ENCODE measurements around the gene MCTP1. TPM values are rescaled to one million over a fixed set of nuclear protein-coding genes. Genes with fewer than 3 reads are reported as not detected.

Gene MCTP1
- polyA plus RNA-seq, 1 donor from 2014 or later = 1.9 TPM

DNA sequence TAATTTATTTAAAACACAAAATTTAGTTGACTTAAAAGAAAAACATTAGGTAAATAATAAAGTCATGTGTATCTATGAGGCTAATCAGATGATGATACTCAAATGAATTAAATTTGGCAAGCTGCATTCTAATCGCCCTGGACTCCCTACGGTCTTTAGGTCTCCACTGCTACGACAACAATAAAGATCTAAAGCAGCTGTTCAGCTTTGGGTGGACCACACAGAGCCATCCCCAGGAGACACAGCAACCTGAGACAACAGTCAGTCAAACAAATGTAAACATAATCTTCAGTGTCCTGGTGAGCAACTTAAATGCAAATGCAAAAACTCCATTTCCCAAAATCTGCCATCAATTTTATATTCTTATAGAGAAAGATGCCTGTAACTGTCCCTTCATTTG lies 65.5 kb downstream of the MCTP1 start:
- Histone ChIP-seq H3K27ac (ENCODE audit: low read length) (no peak overlapping the region), H3K9ac (ENCODE audit: low read length) (no peak overlapping the region), H3K4me2 (ENCODE audit: low read length) (no peak overlapping the region), H2AFZ (ENCODE audit: low read depth, low read length) (no peak overlapping the region), H4K20me1 (ENCODE audit: insufficient read depth) (no peaks in the 10 kb centered on the region), H3K79me2 (replicated peaks; ENCODE audit: insufficient read depth, low read length) (no peaks in the 10 kb centered on the region), H3K9me3 (ENCODE audit: low read length) (no peaks in the 10 kb centered on the region), H3F3A (ENCODE audit: insufficient read depth, low read length, poor library complexity, severe bottlenecking) (peaks cover 3% of the 10 kb centered on the region), H3K36me3 (ENCODE audit: insufficient read depth, low read length) (no peaks in the 10 kb centered on the region), H3K9me2 (ENCODE audit: insufficient read depth, low read length) (no peaks in the 10 kb centered on the region), H3K4me3 (ENCODE audit: low read length) (no peak overlapping the region), H3K27me3 (ENCODE audit: insufficient read depth, low read depth, low read length) (no peaks in the 10 kb centered on the region)
- no peak for TF ChIP-seq RAD21 (conservative IDR thresholded peaks at IDR 0.05)
- TF ChIP-seq, protein P1, sequence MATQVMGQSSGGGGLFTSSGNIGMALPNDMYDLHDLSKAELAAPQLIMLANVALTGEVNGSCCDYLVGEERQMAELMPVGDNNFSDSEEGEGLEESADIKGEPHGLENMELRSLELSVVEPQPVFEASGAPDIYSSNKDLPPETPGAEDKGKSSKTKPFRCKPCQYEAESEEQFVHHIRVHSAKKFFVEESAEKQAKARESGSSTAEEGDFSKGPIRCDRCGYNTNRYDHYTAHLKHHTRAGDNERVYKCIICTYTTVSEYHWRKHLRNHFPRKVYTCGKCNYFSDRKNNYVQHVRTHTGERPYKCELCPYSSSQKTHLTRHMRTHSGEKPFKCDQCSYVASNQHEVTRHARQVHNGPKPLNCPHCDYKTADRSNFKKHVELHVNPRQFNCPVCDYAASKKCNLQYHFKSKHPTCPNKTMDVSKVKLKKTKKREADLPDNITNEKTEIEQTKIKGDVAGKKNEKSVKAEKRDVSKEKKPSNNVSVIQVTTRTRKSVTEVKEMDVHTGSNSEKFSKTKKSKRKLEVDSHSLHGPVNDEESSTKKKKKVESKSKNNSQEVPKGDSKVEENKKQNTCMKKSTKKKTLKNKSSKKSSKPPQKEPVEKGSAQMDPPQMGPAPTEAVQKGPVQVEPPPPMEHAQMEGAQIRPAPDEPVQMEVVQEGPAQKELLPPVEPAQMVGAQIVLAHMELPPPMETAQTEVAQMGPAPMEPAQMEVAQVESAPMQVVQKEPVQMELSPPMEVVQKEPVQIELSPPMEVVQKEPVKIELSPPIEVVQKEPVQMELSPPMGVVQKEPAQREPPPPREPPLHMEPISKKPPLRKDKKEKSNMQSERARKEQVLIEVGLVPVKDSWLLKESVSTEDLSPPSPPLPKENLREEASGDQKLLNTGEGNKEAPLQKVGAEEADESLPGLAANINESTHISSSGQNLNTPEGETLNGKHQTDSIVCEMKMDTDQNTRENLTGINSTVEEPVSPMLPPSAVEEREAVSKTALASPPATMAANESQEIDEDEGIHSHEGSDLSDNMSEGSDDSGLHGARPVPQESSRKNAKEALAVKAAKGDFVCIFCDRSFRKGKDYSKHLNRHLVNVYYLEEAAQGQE (IDR thresholded peaks at IDR 0.05; ENCODE audit: borderline replicate concordance) = no peak
- TF ChIP-seq TAF1 (IDR thresholded peaks at IDR 0.05; ENCODE audit: low read depth) = no peak
- TF ChIP-seq SMC3 (conservative IDR thresholded peaks at IDR 0.05; ENCODE audit: poor library complexity) = no peak
- no peak for TF ChIP-seq MXI1 (conservative IDR thresholded peaks at IDR 0.05; ENCODE audit: poor library complexity, severe bottlenecking)
- TF ChIP-seq EP300 (conservative IDR thresholded peaks at IDR 0.05; ENCODE audit: poor library complexity, severe bottlenecking) = no peak
- TF ChIP-seq, protein P2, sequence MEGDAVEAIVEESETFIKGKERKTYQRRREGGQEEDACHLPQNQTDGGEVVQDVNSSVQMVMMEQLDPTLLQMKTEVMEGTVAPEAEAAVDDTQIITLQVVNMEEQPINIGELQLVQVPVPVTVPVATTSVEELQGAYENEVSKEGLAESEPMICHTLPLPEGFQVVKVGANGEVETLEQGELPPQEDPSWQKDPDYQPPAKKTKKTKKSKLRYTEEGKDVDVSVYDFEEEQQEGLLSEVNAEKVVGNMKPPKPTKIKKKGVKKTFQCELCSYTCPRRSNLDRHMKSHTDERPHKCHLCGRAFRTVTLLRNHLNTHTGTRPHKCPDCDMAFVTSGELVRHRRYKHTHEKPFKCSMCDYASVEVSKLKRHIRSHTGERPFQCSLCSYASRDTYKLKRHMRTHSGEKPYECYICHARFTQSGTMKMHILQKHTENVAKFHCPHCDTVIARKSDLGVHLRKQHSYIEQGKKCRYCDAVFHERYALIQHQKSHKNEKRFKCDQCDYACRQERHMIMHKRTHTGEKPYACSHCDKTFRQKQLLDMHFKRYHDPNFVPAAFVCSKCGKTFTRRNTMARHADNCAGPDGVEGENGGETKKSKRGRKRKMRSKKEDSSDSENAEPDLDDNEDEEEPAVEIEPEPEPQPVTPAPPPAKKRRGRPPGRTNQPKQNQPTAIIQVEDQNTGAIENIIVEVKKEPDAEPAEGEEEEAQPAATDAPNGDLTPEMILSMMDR (IDR thresholded peaks at IDR 0.05; ENCODE audit: poor library complexity, severe bottlenecking) = no peak
- no peak for TF ChIP-seq POLR2AphosphoS5 (IDR thresholded peaks at IDR 0.05)
- no peak for TF ChIP-seq EZH2 (IDR thresholded peaks at IDR 0.05; ENCODE audit: borderline replicate concordance, insufficient read depth, low read length, poor library complexity, severe bottlenecking)

DNA sequence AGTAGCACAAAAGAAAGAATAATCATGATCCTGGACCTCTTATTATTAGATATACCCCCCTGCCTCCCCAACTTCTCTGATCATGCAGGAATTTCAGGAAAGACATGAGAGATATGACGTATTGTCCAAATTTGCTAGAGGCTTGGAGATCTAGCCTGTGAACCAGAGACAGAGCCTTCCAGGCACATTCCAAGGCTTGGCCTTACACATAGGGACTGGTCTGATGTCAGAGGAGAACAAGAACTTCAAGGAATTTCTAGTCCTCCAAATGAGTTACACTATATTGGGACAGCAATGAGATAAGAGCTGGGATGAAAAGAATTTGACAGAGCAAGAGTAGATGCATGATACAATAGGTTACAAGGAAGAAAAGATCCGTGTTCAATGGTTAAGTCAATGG lies 67.0 kb downstream of the MCTP1 start:
- H3K4me3 ChIP-seq (ENCODE audit: low read length) = no peak overlapping the region
- H3K36me3 ChIP-seq (ENCODE audit: insufficient read depth, low read length) = no peaks in the 10 kb centered on the region
- no peaks in the 10 kb centered on the region for H3K9me3 ChIP-seq (ENCODE audit: low read length)
- no peaks in the 10 kb centered on the region for H3K27me3 ChIP-seq (ENCODE audit: insufficient read depth, low read depth, low read length)
- peaks cover 3% of the 10 kb centered on the region for H3F3A ChIP-seq (ENCODE audit: insufficient read depth, low read length, poor library complexity, severe bottlenecking)
- H3K27ac ChIP-seq (ENCODE audit: low read length) = no peak overlapping the region
- H3K9ac ChIP-seq (ENCODE audit: low read length) = no peak overlapping the region
- H3K9me2 ChIP-seq (ENCODE audit: insufficient read depth, low read length) = no peaks in the 10 kb centered on the region
- H3K79me2 ChIP-seq (replicated peaks; ENCODE audit: insufficient read depth, low read length) = no peaks in the 10 kb centered on the region
- TF ChIP-seq POLR2AphosphoS5 (IDR thresholded peaks at IDR 0.05) = no peak
- TF ChIP-seq RAD21 (conservative IDR thresholded peaks at IDR 0.05) = no peak
- TF ChIP-seq SMC3 (conservative IDR thresholded peaks at IDR 0.05; ENCODE audit: poor library complexity) = no peak
- TF ChIP-seq EP300 (conservative IDR thresholded peaks at IDR 0.05; ENCODE audit: poor library complexity, severe bottlenecking) = no peak
- TF ChIP-seq, protein P2 (IDR thresholded peaks at IDR 0.05; ENCODE audit: poor library complexity, severe bottlenecking) = no peak
- no peaks in the 10 kb centered on the region for H4K20me1 ChIP-seq (ENCODE audit: insufficient read depth)
- H3K4me2 ChIP-seq (ENCODE audit: low read length) = no peak overlapping the region
- H2AFZ ChIP-seq (ENCODE audit: low read depth, low read length) = no peak overlapping the region

All from neural cell (in vitro differentiated cells).